ENCODE measurements around the gene LRP2.

DNA sequence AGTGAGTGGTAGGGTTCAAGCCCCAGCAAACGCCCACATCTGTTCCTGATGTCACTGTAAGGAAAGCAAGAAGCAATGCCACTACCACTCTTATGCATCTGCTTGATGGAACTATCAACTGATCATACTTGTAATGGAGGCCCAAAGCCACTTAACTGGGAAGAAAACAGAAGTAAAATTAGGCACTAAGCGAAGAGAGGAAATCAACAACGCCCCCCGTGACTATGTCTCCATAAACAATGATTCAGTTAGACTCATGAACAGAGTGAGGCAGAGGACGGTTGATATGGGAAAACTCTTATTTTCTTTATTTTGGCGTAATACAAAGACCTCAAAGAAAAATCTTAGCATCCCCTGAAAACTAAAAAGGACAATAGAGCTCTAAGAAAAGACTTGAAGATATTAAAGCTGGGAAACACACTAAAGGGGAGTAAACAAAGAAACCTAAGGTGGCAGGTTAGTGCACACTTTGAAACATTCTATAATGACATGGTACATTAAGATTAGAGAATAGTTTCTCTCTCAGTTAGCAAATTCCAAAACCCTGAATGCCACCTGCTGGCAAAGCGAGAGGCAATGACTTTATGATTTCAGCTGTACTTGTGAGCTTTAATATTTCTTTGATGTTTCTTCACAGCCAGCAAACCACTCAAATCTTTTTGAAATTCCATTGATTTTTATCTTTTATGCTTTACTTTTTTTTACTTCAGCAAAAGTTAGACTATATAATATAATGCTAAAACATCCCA, 86.5 kb downstream of the LRP2 start:
- TF ChIP-seq, protein P1, sequence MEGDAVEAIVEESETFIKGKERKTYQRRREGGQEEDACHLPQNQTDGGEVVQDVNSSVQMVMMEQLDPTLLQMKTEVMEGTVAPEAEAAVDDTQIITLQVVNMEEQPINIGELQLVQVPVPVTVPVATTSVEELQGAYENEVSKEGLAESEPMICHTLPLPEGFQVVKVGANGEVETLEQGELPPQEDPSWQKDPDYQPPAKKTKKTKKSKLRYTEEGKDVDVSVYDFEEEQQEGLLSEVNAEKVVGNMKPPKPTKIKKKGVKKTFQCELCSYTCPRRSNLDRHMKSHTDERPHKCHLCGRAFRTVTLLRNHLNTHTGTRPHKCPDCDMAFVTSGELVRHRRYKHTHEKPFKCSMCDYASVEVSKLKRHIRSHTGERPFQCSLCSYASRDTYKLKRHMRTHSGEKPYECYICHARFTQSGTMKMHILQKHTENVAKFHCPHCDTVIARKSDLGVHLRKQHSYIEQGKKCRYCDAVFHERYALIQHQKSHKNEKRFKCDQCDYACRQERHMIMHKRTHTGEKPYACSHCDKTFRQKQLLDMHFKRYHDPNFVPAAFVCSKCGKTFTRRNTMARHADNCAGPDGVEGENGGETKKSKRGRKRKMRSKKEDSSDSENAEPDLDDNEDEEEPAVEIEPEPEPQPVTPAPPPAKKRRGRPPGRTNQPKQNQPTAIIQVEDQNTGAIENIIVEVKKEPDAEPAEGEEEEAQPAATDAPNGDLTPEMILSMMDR (IDR thresholded peaks at IDR 0.05) = peak; percentile 28; the same call in 1 of the 2 replicates
- TF ChIP-seq POLR2AphosphoS5 (IDR thresholded peaks at IDR 0.05; ENCODE audit: low read depth, low read length) = no peak
- no peak for TF ChIP-seq MEF2A (IDR thresholded peaks at IDR 0.05; ENCODE audit: borderline replicate concordance, low read depth)
- TF ChIP-seq MXI1 (IDR thresholded peaks at IDR 0.05; ENCODE audit: low read depth, low read length) = no peak
- TF ChIP-seq NRF1 (IDR thresholded peaks at IDR 0.05; ENCODE audit: low read depth, low read length) = no peak
- no peak for TF ChIP-seq JUND (IDR thresholded peaks at IDR 0.05)
- TF ChIP-seq EP300 (IDR thresholded peaks at IDR 0.05; ENCODE audit: borderline replicate concordance in 1 of 2, low read depth in 1 of 2, low read length in 1 of 2) = no peak
